ENCODE results near the gene PPP1R26. TPM values are rescaled to one million over a fixed set of nuclear protein-coding genes. Genes with fewer than 3 reads are reported as not detected.
A peak's percentile ranks its signal among the peaks of the same experiment; 100 is the strongest.
"Not testable (repeated sequence)": the region's sequence is repeated elsewhere in the genome, so short reads cannot be mapped to it uniquely, and the experiment has no call there.

Gene PPP1R26
- total and polyA plus RNA-seq, 4 donors = 3.3 to 14.2 (median 10.8) TPM

DNA sequence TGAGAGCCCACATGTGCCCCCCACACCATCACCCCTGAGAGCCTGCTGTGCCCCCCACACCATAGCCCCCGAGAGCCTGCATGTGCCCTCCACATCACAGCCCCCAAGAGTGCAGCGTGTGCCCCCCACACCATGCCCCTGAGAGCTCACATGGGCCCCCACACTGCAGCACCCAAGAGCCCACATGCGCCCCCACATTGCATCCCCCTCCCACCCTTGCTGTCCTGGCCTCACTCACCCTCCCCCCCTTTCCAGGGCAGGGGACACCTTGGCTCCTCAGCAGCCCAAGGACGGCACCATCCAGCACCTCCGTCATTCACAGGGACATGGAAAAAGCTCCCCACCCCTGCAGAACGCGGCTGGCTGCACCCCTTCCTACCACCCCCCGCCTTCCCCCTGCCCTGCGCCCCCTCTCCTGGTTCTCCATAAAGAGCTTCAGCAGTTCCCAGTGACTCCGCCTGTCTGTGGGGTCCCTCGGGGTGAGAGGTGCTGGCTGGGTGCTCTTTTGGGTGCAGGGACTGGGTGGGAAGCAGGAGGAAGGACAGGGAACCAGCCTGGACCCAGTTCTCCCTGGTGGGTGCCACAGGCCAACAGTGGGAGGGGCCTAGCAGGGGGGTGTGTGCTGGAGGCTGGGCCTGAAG, 46.6 kb downstream of the PPP1R26 start:
- Histone ChIP-seq H3K27me3 (ENCODE audit: control insufficient read depth in 1 of 2, insufficient read depth in 2 of 2, low read length in 1 of 2) (no peaks in the 10 kb centered on the region), H3K27ac (ENCODE audit: low read depth in 1 of 2, low read length in 2 of 2) (no peak overlapping the region), H3K4me3 (ENCODE audit: low read length in 2 of 2) (no peak overlapping the region), H3K36me3 (ENCODE audit: control insufficient read depth in 1 of 2, insufficient read depth in 2 of 2, low read length in 1 of 2) (no peaks in the 10 kb centered on the region), H3K4me1 (ENCODE audit: control insufficient read depth in 1 of 2, insufficient read depth in 2 of 2, low read length in 2 of 2) (no peaks in the 10 kb centered on the region), H3K9me3 (ENCODE audit: control insufficient read depth, low read length) (peaks cover 2% of the 10 kb centered on the region)
- no peak for ATAC-seq (ENCODE audit: low FRiP score)
- intact Hi-C loops (cut with DNase I) = no loop called here
- no peak for DNase-seq
- WGBS, 2 donors = 77 to 79% methylated on average over 10 to 11 of the region's 11 CpGs

DNA sequence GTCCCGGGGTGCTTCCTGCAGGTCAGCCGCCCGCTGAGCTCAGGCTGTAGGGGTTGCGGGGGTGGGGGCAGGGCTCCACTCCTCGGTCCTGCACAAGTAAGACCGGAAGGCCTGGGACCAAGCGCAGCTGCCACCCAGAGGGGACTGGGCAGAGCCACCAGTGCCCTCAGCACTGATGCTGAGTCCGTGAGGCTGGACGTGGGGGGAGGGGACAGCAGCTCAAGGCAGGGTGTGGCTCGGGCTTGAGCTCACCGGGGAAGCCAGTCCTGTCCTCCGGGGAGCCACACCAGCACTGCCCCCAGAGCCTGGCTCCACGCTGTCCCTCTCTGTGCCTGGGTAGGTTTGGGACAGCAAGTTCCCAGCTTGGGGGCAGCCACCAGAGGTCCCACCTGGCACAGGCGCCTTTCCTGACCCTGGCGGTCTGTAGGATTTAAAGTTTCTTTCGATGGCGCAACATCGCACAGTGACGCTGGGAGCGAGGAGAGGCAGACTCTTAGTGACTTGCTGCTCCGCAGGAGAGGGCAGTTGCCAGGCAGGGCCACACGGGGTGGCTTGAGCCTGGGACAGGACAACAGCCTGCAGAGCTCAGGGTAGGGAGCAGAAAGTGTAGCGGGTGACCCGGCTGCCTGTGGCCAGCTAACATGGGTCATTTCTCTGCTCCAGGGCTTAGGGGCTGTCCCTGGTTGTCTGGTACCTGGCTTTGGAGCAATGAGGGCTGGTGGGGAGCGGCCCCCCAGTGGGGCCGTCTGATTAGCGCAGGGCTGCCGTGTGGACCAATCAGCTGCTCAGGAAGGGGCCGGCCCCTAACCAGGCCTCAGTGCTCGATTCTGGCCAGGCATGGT, 47.4 kb downstream of the PPP1R26 start:
- intact Hi-C loops (cut with DNase I) = no loop called here
- no peak for ATAC-seq (ENCODE audit: low FRiP score)
- Histone ChIP-seq H3K27me3 (ENCODE audit: control insufficient read depth in 1 of 2, insufficient read depth in 2 of 2, low read length in 1 of 2) (no peaks in the 10 kb centered on the region), H3K4me1 (ENCODE audit: control insufficient read depth in 1 of 2, insufficient read depth in 2 of 2, low read length in 2 of 2) (no peaks in the 10 kb centered on the region), H3K9me3 (ENCODE audit: control insufficient read depth, low read length) (peaks cover 2% of the 10 kb centered on the region), H3K36me3 (ENCODE audit: control insufficient read depth in 1 of 2, insufficient read depth in 2 of 2, low read length in 1 of 2) (no peaks in the 10 kb centered on the region), H3K4me3 (ENCODE audit: low read length in 2 of 2) (no peak overlapping the region), H3K27ac (ENCODE audit: low read depth in 1 of 2, low read length in 2 of 2) (no peak overlapping the region)
- no peak for DNase-seq
- 68 to 70% methylated on average over 28 to 30 of the region's 30 CpGs for WGBS, 2 donors

DNA sequence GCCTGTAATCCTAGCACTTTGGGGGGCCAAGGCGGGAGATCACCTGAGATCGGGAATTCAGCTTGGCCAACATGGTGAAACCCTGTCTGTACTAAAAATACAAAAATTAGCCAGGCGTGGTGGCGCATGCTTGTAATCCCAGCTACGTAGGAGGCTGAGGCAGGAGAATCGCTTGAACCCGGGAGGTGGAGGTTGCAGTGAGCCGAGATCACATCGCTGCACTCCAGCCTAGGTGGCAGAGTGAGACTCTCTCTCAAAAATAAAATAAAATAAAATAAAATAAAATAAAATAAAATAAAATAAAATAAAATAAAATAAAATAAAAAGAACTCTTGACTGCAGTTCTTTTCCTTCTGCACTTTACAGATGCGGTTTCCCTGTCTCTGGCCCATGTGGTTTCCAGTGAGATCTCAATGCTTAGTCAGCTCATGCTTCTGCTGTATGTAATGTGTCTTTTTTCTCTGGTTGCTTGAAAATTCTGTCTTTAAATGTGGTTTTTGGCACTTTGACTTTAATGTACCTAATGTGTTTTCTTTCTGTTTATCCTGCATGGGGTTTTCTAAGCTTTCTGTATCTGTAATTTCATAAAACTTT, 49.4 kb downstream of the PPP1R26 start:
- H3K27ac ChIP-seq (ENCODE audit: low read depth in 1 of 2, low read length in 2 of 2); H3K4me3 ChIP-seq (ENCODE audit: low read length in 2 of 2); intact Hi-C loops (cut with DNase I); ATAC-seq (ENCODE audit: low FRiP score); H3K9me3 ChIP-seq (ENCODE audit: control insufficient read depth, low read length); H3K27me3 ChIP-seq (ENCODE audit: control insufficient read depth in 1 of 2, insufficient read depth in 2 of 2, low read length in 1 of 2); H3K36me3 ChIP-seq (ENCODE audit: control insufficient read depth in 1 of 2, insufficient read depth in 2 of 2, low read length in 1 of 2); H3K4me1 ChIP-seq (ENCODE audit: control insufficient read depth in 1 of 2, insufficient read depth in 2 of 2, low read length in 2 of 2); DNase-seq: not testable (repeated sequence)
- 94 to 95% methylated on average over 10 of the region's 10 CpGs for WGBS, 2 donors

GRCh38 chr9:135530146-135530545, 50.6 kb downstream of the PPP1R26 start:
- Histone ChIP-seq H3K27ac (ENCODE audit: low read depth in 1 of 2, low read length in 2 of 2) (no peak overlapping the region), H3K36me3 (ENCODE audit: control insufficient read depth in 1 of 2, insufficient read depth in 2 of 2, low read length in 1 of 2) (no peaks in the 10 kb centered on the region), H3K4me3 (ENCODE audit: low read length in 2 of 2) (no peak overlapping the region), H3K4me1 (ENCODE audit: control insufficient read depth in 1 of 2, insufficient read depth in 2 of 2, low read length in 2 of 2) (no peaks in the 10 kb centered on the region), H3K27me3 (ENCODE audit: control insufficient read depth in 1 of 2, insufficient read depth in 2 of 2, low read length in 1 of 2) (no peaks in the 10 kb centered on the region), H3K9me3 (ENCODE audit: control insufficient read depth, low read length) (peaks cover 2% of the 10 kb centered on the region)
- DNase-seq = no peak
- intact Hi-C loops (cut with DNase I) = no loop called here
- WGBS, 2 donors = 81 to 83% methylated on average over 5 of the region's 5 CpGs
- no peak for ATAC-seq (ENCODE audit: low FRiP score)

DNA sequence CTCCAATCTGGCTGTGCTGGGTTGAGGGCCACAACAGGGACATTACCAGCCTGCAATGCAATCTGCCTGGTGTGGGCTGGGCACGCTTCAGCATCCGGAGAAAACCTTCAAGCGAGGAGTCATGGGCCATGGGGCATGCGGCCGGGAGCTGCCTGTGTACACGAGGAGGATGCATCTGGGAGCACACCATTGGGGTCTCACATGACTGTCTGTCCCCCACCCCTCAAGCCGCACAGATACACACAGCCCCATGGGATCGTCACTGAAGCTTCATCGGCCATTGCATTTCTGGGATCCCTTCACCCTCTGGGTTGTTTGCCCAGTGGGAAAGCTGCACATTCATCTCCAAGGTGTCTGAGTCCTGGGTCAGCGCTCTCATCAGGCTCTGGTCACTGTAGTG, 51.5 kb downstream of the PPP1R26 start:
- Histone ChIP-seq H3K4me1 (ENCODE audit: control insufficient read depth in 1 of 2, insufficient read depth in 2 of 2, low read length in 2 of 2) (no peaks in the 10 kb centered on the region), H3K4me3 (ENCODE audit: low read length in 2 of 2) (no peak overlapping the region), H3K36me3 (ENCODE audit: control insufficient read depth in 1 of 2, insufficient read depth in 2 of 2, low read length in 1 of 2) (no peaks in the 10 kb centered on the region), H3K27me3 (ENCODE audit: control insufficient read depth in 1 of 2, insufficient read depth in 2 of 2, low read length in 1 of 2) (no peaks in the 10 kb centered on the region), H3K9me3 (ENCODE audit: control insufficient read depth, low read length) (peaks cover 2% of the 10 kb centered on the region), H3K27ac (ENCODE audit: low read depth in 1 of 2, low read length in 2 of 2) (no peak overlapping the region)
- whole genome bisulfite sequencing, 2 donors = 92 to 95% methylated on average over 10 of the region's 10 CpGs
- intact Hi-C loops (cut with DNase I) = no loop called here
- ATAC-seq (ENCODE audit: low FRiP score) (no peak), DNase-seq (no peak)

DNA sequence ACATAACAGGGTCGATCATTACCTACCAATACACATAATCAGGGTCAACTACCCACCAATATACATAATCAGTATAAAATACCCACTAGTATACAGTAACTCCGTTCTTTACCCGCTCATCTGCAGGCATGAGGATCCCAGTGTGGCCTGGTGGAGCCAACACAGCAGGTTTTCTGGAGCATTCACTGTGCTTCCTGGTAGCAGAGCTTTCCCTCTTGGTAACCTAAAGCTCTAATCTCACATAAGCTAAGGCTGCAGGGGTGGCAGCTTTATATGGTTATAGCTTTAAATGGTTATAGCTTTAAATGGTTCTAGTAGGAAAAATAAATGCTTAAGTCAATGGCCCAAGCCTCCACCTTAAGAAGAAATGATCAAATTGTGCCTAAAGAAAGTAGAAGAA, 53.5 kb downstream of the PPP1R26 start:
- Histone ChIP-seq H3K4me1 (ENCODE audit: control insufficient read depth in 1 of 2, insufficient read depth in 2 of 2, low read length in 2 of 2) (no peaks in the 10 kb centered on the region), H3K4me3 (ENCODE audit: low read length in 2 of 2) (no peak overlapping the region), H3K27ac (ENCODE audit: low read depth in 1 of 2, low read length in 2 of 2) (no peak overlapping the region), H3K9me3 (ENCODE audit: control insufficient read depth, low read length) (peaks cover 2% of the 10 kb centered on the region), H3K36me3 (ENCODE audit: control insufficient read depth in 1 of 2, insufficient read depth in 2 of 2, low read length in 1 of 2) (no peaks in the 10 kb centered on the region), H3K27me3 (ENCODE audit: control insufficient read depth in 1 of 2, insufficient read depth in 2 of 2, low read length in 1 of 2) (no peaks in the 10 kb centered on the region)
- 95 to 99% methylated on average over 3 of the region's 3 CpGs for WGBS, 2 donors
- intact Hi-C loops (cut with DNase I) = no loop called here
- no peak for DNase-seq
- ATAC-seq (ENCODE audit: low FRiP score) = no peak

DNA sequence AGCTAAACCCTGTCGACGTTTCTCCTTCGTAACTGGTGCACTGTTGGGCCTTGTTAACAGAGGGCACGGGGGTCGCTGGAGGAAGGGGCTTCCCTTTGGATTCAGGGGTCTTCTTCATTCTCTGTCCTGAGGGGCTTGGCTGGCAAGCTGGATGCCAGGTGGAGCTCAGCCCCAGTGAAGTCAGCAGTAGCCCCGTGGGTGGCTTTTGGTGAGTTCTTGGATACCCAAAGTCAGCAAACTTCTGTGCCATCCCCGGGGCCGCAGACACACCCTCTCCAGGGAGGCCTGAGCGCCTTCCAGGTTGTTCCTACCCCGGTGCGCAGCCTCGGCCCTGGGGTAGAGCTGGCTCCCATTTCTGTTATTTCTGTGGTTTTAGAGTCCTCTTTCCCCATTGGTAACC, 54.1 kb downstream of the PPP1R26 start:
- H3K9me3 ChIP-seq (ENCODE audit: control insufficient read depth, low read length) = peaks cover 2% of the 10 kb centered on the region
- intact Hi-C loops (cut with DNase I) = no loop called here
- H3K27ac ChIP-seq (ENCODE audit: low read depth in 1 of 2, low read length in 2 of 2) = no peak overlapping the region
- H3K36me3 ChIP-seq (ENCODE audit: control insufficient read depth in 1 of 2, insufficient read depth in 2 of 2, low read length in 1 of 2) = no peaks in the 10 kb centered on the region
- DNase-seq = peak in 1 of 2 donors; percentile 61
- 90 to 92% methylated on average over 12 of the region's 12 CpGs for WGBS, 2 donors
- H3K4me1 ChIP-seq (ENCODE audit: control insufficient read depth in 1 of 2, insufficient read depth in 2 of 2, low read length in 2 of 2) = no peaks in the 10 kb centered on the region
- no peak for ATAC-seq (ENCODE audit: low FRiP score)
- H3K27me3 ChIP-seq (ENCODE audit: control insufficient read depth in 1 of 2, insufficient read depth in 2 of 2, low read length in 1 of 2) = no peaks in the 10 kb centered on the region
- H3K4me3 ChIP-seq (ENCODE audit: low read length in 2 of 2) = no peak overlapping the region

GRCh38 chr9:135534192-135534711, 54.7 kb downstream of the PPP1R26 start:
- WGBS, 2 donors = 18 to 25% methylated on average over 10 of the region's 10 CpGs
- H3K9me3 ChIP-seq (ENCODE audit: control insufficient read depth, low read length); H3K4me3 ChIP-seq (ENCODE audit: low read length in 2 of 2); intact Hi-C loops (cut with DNase I); ATAC-seq (ENCODE audit: low FRiP score); H3K36me3 ChIP-seq (ENCODE audit: control insufficient read depth in 1 of 2, insufficient read depth in 2 of 2, low read length in 1 of 2); H3K4me1 ChIP-seq (ENCODE audit: control insufficient read depth in 1 of 2, insufficient read depth in 2 of 2, low read length in 2 of 2); H3K27me3 ChIP-seq (ENCODE audit: control insufficient read depth in 1 of 2, insufficient read depth in 2 of 2, low read length in 1 of 2); H3K27ac ChIP-seq (ENCODE audit: low read depth in 1 of 2, low read length in 2 of 2): not testable (repeated sequence)
- DNase-seq = peak in 1 of 2 donors; percentile 54

All from aorta (tissue), 5 donors.